Aorta (tissue), 5 donors: ENCODE data around the gene SHPK. TPM values are rescaled to one million over a fixed set of nuclear protein-coding genes. Genes with fewer than 3 reads are reported as not detected.

Source experiments
- ATAC-seq: fragments of 200-7000 bp; cut with Tn5 transposase; one replicate; pipeline ENCODE4 v1.9.1; 2022; ENCODE audit warnings: moderate library complexity; ENCODE audit not compliant: low FRiP score
- DNase-seq, 2 donors: peaks; one replicate each; pipeline ENCODE4 v3.0.0-alpha.2; 2020
- H3K27ac ChIP-seq, 2 donors: one replicate each; pipeline ENCODE4 v1.5.1; 2013; ENCODE audit warnings: low read length in 2 of 2, mild to moderate bottlenecking in 2 of 2, moderate library complexity in 2 of 2, control low read depth in 1 of 2, inconsistent platforms in 1 of 2, low read depth in 1 of 2
- H3K27me3 ChIP-seq, 2 donors: one replicate each; pipeline ENCODE4 v1.6.1; 2013; ENCODE audit warnings: control low read depth in 1 of 2, low read length in 1 of 2, mild to moderate bottlenecking in 1 of 2, moderate library complexity in 1 of 2; ENCODE audit not compliant: insufficient read depth in 2 of 2, control insufficient read depth in 1 of 2
- H3K36me3 ChIP-seq, 2 donors: one replicate each; pipeline ENCODE4 v1.6.1; 2013; ENCODE audit warnings: control low read depth in 1 of 2, low read length in 1 of 2, mild to moderate bottlenecking in 1 of 2; ENCODE audit not compliant: insufficient read depth in 2 of 2, control insufficient read depth in 1 of 2
- H3K4me1 ChIP-seq, 2 donors: one replicate each; pipeline ENCODE4 v1.6.1; 2013; ENCODE audit warnings: low read length in 2 of 2, control low read depth in 1 of 2, mild to moderate bottlenecking in 1 of 2, moderate library complexity in 1 of 2; ENCODE audit not compliant: insufficient read depth in 2 of 2, control insufficient read depth in 1 of 2
- H3K4me3 ChIP-seq, 2 donors: one replicate each; pipeline ENCODE4 v1.5.1; 2013; ENCODE audit warnings: low read length in 2 of 2, control low read depth in 1 of 2, mild to moderate bottlenecking in 1 of 2
- H3K9me3 ChIP-seq: one replicate; pipeline ENCODE4 v1.6.1; 2013; ENCODE audit warnings: mild to moderate bottlenecking, low read length; ENCODE audit not compliant: control insufficient read depth
- WGBS, 2 donors: extraction: QIAGEN DNeasy Blood & Tissue Kit; methylation state at CpG; one replicate each; pipeline ENCODE4 v1.1.7; 2013; 5-methylcytosine and 5-hydroxymethylcytosine counted together
- intact Hi-C, 2 donors: fragments of 100-400 bp; cut with DNase I; formaldehyde crosslinking; loops; one replicate each; pipeline versions ENCODE4 v1.14.2 to v1.15.0; 2022
- polyA plus RNA-seq, 2 donors: library from polyadenylated mRNA; stranded (reverse); fragments of 200-250 nt; gene quantifications; one replicate each; pipeline ENCODE4 v1.2.3, GENCODE V29; 2013
- total RNA-seq, 2 donors: library from RNA; stranded (reverse); fragmentation: NEBNext Ultra II Directional; extraction: Animal tissue kit (Norgen Biotek cat#: 25700); gene quantifications; one replicate each; pipeline ENCODE4 v1.2.1, GENCODE V29; 2021
- donor health status: healthy with polysubstance abuse.
- donor health status: Bipolar disorder and iron deficiency.
- donor health status: DM: no; HTN: no; CAD: no.
- donor health status: DM: no; HTN: no; CAD: no.
- donor health status: DM: yes; HTN: yes; CAD: no.

Gene SHPK
- total and polyA plus RNA-seq, 4 donors, result 4.3 to 15.8 (median 7.1) TPM

- H3K4me3 ChIP-seq, result no peak overlapping the region
- no peaks in the 10 kb centered on the region for H3K27me3 ChIP-seq
- H3K27ac ChIP-seq, result no peak overlapping the region
- ATAC-seq, result no peak
- intact Hi-C loops, result no loop called here
- H3K36me3 ChIP-seq, result no peaks in the 10 kb centered on the region
- WGBS, 2 donors, result 83 to 86% methylated on average over 15 to 16 of the region's 16 CpGs
- no peaks in the 10 kb centered on the region for H3K4me1 ChIP-seq
- no peak for DNase-seq
- no peaks in the 10 kb centered on the region for H3K9me3 ChIP-seq
Measured at GRCh38 chr17:3656755-3657587, 20.9 kb upstream of the SHPK start.

- H3K4me1 ChIP-seq, result no peaks in the 10 kb centered on the region
- H3K27ac ChIP-seq, result no peak overlapping the region
- no peaks in the 10 kb centered on the region for H3K27me3 ChIP-seq
- no peak for ATAC-seq
- WGBS, 2 donors, result 82 to 90% methylated on average over 15 to 16 of the region's 16 CpGs
- no peaks in the 10 kb centered on the region for H3K9me3 ChIP-seq
- DNase-seq, result no peak
- no peak overlapping the region for H3K4me3 ChIP-seq
- intact Hi-C loops, result no loop called here
- no peaks in the 10 kb centered on the region for H3K36me3 ChIP-seq
Measured at GRCh38 chr17:3656353-3656752, 20.3 kb upstream of the SHPK start.

- Histone ChIP-seq H3K36me3 (no peaks in the 10 kb centered on the region), H3K4me3 (no peak overlapping the region), H3K9me3 (no peaks in the 10 kb centered on the region), H3K4me1 (no peaks in the 10 kb centered on the region), H3K27me3 (no peaks in the 10 kb centered on the region), H3K27ac (no peak overlapping the region)
- no peak for ATAC-seq
- intact Hi-C loops, result no loop called here
- no peak for DNase-seq
- 81 to 84% methylated on average over 6 to 11 of the region's 11 CpGs for WGBS, 2 donors
Measured at GRCh38 chr17:3655766-3656165, 19.7 kb upstream of the SHPK start.

GRCh38 chr17:3647769-3648555, 11.9 kb upstream of the SHPK start:
- no peak overlapping the region for H3K27ac ChIP-seq
- H3K4me3 ChIP-seq, result no peak overlapping the region
- WGBS, 2 donors, result 63 to 68% methylated on average over 20 of the region's 20 CpGs
- no peaks in the 10 kb centered on the region for H3K4me1 ChIP-seq
- no peaks in the 10 kb centered on the region for H3K27me3 ChIP-seq
- ATAC-seq (no peak), DNase-seq (no peak)
- no peaks in the 10 kb centered on the region for H3K36me3 ChIP-seq
- intact Hi-C loops, result no loop called here
- no peaks in the 10 kb centered on the region for H3K9me3 ChIP-seq

- intact Hi-C loops, result no loop called here
- DNase-seq, result no peak
- H3K4me1 ChIP-seq, result no peaks in the 10 kb centered on the region
- no peak overlapping the region for H3K4me3 ChIP-seq
- H3K9me3 ChIP-seq, result no peaks in the 10 kb centered on the region
- H3K27ac ChIP-seq, result no peak overlapping the region
- 84 to 85% methylated on average over 12 of the region's 12 CpGs for WGBS, 2 donors
- no peaks in the 10 kb centered on the region for H3K27me3 ChIP-seq
- no peaks in the 10 kb centered on the region for H3K36me3 ChIP-seq
- ATAC-seq, result no peak
Measured at GRCh38 chr17:3647251-3647650, 11.2 kb upstream of the SHPK start.

GRCh38 chr17:3645310-3645709, 9.3 kb upstream of the SHPK start:
- intact Hi-C loops, result no loop called here
- H3K36me3 ChIP-seq, result peaks cover 0 to 2% of the 10 kb centered on the region in 2 donors
- H3K27ac ChIP-seq, result no peak overlapping the region
- ATAC-seq (no peak), DNase-seq (no peak)
- H3K9me3 ChIP-seq, result no peaks in the 10 kb centered on the region
- no peaks in the 10 kb centered on the region for H3K27me3 ChIP-seq
- no peaks in the 10 kb centered on the region for H3K4me1 ChIP-seq
- 56 to 80% methylated on average over 5 of the region's 5 CpGs for WGBS, 2 donors
- no peak overlapping the region for H3K4me3 ChIP-seq

- Histone ChIP-seq H3K27ac (no peak overlapping the region), H3K27me3 (no peaks in the 10 kb centered on the region), H3K4me3 (no peak overlapping the region), H3K9me3 (no peaks in the 10 kb centered on the region), H3K4me1 (no peaks in the 10 kb centered on the region), H3K36me3 (peaks cover 0 to 2% of the 10 kb centered on the region in 2 donors)
- 95 to 99% methylated on average over 4 of the region's 4 CpGs for WGBS, 2 donors
- DNase-seq (no peak), ATAC-seq (no peak)
- intact Hi-C loops, result no loop called here
Measured at GRCh38 chr17:3643889-3644349, 7.9 kb upstream of the SHPK start.

- H3K4me1 ChIP-seq, result no peaks in the 10 kb centered on the region
- H3K4me3 ChIP-seq, result no peak overlapping the region
- H3K27me3 ChIP-seq, result no peaks in the 10 kb centered on the region
- H3K36me3 ChIP-seq, result peaks cover 0 to 2% of the 10 kb centered on the region in 2 donors
- no peak overlapping the region for H3K27ac ChIP-seq
- intact Hi-C loops, result no loop called here
- WGBS, 2 donors, result 81 to 87% methylated on average over 17 to 19 of the region's 19 CpGs
- H3K9me3 ChIP-seq, result no peaks in the 10 kb centered on the region
- ATAC-seq (no peak), DNase-seq (peak in 1 of 2 donors; percentile 11)
Measured at GRCh38 chr17:3641717-3642486, 5.9 kb upstream of the SHPK start.
